HG02588 (cell line): ENCODE results near the gene CCDC160.
"Not testable (repeated sequence)": the region's sequence is repeated elsewhere in the genome, so short reads cannot be mapped to it uniquely, and the experiment has no call there.

Source experiments
- ATAC-seq: cut with Tn5 transposase; IDR thresholded peaks from one replicate; pipeline ENCODE4 v1.9.1; 2021; ENCODE audit warnings: mild to moderate bottlenecking, moderate library complexity; ENCODE audit not compliant: unreplicated experiment

The CCDC160 gene

GRCh38 chrX:134236626-134237614 is at the start of gene CCDC160:
CCDC160 (plus strand) TSS chrX:134237182; CDS start chrX:134244801, 7,619 bp downstream.
- peak; percentile 79 for ATAC-seq

DNA sequence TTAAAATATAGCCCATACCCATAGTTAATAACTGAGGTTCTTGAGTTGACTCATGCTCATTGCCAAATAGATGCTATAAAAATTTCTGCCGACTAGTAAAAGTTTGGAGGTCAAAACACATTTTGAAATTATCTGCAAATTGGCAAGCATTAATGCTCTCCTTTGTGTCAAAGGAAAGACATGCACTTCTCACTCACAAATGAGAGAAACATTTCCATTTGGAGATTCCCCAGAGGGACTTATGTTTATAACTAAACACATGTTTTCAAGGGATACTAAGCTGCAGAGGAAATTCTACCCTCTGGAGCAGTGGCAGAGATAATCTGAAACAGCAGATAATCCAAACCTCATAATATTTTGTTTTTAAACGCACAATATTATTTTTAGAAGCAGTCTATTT is 45.7 kb upstream of the CCDC160 start:
- ATAC-seq, result no peak

DNA sequence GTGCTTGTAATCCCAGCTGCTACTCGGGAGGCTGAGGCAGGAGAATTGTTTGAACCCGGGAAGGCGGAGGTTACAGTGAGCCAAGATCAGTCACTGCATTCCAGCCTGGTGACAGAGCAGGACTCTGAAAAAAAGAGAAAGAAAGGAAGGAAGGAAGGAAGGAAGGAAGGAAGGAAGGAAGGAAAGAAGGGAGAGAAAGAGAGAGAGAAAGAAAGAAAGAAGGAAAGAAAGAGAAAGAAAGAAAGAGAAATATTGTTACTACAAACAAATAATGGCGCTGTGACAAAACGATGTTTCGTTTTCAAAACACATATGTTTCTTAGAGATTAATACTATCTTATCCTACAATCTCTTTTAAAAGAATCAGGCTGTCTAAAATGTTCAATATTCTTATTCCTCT is 42.1 kb upstream of the CCDC160 start:
- no peak for ATAC-seq

GRCh38 chrX:134202561-134202960 is 34.4 kb upstream of the CCDC160 start:
- ATAC-seq, result no peak

GRCh38 chrX:134206221-134206620 is 30.8 kb upstream of the CCDC160 start:
- no peak for ATAC-seq

DNA sequence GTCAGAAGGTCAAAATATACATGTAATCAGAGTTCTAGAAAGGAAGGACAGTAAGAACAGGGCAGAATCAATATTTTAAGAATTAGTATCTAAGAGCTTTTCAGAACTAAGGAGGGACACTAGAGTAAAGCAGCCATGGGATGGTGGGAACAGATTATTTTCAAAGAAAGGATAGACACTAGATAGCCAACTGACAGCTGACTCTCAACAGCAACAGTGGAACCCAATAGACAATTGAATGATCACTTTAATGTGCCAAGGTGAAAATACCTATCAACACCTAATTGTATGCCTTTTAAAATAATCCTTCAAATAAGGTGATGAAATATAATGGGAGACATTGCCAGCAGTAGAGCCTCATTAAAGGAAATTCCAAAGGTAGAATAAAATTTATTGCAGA is 26.5 kb upstream of the CCDC160 start:
- no peak for ATAC-seq

DNA sequence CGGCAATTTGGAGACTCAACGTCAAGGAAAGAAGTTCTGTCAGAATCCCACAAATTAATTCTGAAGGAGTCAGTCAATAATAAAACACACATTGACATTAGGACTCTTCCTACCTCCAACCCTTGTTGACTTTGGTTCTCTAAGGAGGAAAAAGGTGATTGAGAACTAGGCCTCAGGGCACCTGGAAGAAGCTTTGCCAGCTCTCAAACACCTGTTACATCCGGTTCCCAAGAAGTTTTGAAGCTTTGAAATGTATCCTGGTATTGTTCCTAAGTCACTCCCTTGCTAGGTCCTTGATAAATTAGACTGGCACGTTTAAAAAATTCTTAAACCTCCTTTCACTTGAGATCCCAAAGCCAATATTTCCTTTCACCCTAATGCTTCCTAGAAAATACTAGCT is 1.7 kb upstream of the CCDC160 start:
- no peak for ATAC-seq

DNA sequence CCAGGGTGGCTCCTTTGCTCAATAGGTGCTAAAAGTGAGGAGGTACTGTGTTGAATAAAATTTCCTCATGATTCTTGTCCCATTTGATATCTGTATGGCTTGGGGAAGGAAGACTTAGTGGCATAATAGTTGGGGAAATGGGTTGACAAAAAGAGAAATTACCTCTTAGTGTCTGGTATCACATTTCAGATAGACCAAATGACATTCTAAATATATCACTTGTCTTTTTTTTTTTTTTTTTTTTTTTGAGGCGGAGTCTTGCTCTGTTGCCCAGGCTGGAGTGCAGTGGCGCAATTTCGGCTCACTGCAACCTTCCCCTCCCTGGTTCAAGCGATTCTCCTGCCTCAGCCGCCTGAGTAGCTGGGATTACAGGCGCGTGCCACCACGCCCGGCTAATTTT is 1.2 kb downstream of the CCDC160 start:
- not testable (repeated sequence) for ATAC-seq

DNA sequence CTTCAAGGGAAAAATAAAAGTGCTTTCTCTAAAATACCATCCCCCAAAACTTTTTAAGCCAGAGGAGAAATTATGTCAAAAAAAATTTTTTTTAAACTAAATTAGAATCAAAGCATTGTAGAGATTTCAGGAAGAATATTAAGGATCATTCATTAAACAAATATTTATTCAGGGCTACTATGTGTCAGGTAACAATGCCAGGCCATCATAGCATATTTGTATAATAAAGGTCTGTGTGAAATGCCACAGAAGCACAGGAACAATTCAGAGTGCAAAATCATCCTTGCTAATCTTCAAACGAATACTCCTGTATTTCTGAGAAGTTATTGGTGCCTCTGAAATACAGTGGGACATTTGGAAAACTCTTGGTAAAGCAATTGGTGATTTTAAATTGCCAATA is 2.0 kb downstream of the CCDC160 start:
- no peak for ATAC-seq

GRCh38 chrX:134240209-134240608 is 3.2 kb downstream of the CCDC160 start:
- ATAC-seq, result no peak

- ATAC-seq, result no peak
These were observed 5.1 kb downstream of the CCDC160 start for GRCh38 chrX:134241960-134242619.

DNA sequence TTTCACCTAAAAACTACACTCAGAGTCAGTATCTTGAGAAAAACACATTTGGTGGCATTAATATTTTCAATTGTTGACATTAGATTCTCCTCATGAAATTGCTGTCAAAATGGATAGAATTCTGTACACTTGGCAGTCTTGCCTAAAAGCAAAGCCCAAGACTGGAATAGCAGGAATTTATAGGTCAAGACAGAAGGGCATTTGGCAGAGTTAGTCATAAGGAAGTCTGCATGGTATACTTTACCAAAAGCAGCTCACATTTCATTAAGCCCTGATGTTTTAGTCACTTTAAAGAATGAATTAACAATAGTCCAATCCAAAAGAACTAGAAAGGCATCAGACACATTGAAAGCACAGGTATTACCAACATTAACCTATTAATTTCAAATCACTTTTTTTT is 7.1 kb downstream of the CCDC160 start:
- no peak for ATAC-seq

DNA sequence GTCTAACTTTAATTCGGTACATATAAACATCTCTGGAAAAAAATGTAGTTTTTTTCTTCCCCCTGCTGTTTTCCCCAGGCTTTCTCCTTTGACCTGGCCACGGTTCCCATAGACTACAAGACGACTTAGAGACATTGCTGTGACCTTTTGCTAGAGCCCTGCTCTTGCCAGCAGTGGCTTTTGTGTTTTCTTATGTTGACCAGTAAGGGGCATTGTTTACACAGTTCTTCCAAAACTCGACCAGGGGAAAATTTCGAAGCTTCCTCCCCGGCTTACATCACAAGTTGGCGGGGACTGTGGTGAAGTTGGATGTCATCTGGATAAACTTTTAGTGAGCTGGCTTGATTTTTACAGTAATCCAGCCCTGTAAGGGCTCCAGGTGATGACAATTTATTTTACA is 9.3 kb downstream of the CCDC160 start:
- no peak for ATAC-seq

DNA sequence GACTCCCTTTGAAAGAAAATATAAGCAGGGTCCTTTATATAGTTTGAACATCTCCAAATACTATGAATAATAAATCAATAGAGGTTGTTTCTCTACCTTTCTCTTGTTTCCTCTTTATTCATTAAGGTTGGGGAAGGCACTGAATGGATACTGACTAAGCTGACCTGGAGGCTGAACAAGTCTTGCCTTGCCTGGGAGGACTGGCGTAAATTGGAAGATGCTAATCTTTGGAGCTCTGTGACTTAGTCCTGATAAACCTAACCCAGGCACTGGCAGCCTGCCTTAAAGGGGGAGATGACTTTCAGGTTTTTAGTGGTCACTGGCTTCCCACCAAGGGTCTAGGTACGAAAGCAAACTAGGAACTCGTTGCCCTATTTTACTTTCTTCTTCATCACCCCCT is 10.5 kb downstream of the CCDC160 start:
- no peak for ATAC-seq

- no peak for ATAC-seq
These were observed 12.3 kb downstream of the CCDC160 start for GRCh38 chrX:134249241-134249640.

- ATAC-seq, result no peak
These were observed 14.3 kb downstream of the CCDC160 start for GRCh38 chrX:134251241-134251640.

DNA sequence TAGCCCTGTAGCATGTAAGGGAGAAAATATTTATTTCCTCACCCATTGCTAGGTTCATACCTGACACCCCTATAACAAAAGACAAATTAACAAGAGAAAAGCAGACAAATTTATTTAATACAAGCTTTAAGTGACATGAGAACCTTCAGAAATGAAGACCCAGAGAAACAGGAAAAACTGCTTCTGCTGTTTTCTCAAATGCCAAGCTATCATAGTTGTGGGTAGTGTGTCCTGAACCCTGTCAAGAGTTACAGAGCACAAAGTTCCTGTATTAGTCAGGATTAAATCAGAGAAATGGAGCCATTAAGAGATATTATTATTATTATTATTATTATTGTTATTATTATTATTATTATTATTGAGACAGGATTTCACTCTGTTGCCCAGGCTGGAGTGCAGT is 17.5 kb downstream of the CCDC160 start:
- no peak for ATAC-seq

GRCh38 chrX:134255555-134255954 is 18.6 kb downstream of the CCDC160 start:
- no peak for ATAC-seq

DNA sequence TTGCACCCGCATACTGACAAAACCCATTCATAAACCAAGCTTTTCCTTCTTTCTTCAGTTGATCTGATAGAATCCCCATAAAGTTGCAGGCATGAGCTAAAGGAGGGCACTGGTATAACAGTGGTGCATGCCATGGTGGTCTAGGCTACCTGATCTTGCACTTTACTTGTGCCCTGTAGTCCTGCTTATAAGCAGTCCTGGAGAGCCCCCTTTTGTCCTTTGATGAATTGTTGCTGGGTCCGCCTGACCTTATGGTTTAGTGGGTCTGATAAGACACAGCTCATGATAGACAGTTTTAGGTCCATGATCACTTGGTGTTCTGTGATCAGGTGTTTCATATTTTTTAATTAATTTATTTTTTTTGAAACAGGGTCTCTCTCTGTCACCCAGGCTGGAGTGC is 19.7 kb downstream of the CCDC160 start:
- ATAC-seq, result no peak

DNA sequence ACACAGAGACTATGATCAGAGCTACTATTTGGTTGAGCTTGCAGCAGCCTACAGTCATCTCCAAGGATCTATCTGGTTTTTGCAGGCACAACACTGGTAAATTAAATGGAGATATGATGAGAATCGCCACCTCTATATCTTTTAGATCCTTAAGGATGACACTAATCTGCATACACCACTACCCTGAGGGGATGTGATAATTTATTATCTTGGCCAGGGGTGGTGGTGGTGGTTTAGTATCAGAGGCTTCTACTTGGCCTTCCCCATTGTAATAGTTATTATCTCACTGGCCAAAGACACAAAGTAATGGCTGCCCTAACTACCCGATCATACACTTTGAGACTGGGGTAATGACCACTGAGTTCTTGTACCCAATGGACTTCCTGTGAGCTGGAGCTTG is 21.2 kb downstream of the CCDC160 start:
- no peak for ATAC-seq

DNA sequence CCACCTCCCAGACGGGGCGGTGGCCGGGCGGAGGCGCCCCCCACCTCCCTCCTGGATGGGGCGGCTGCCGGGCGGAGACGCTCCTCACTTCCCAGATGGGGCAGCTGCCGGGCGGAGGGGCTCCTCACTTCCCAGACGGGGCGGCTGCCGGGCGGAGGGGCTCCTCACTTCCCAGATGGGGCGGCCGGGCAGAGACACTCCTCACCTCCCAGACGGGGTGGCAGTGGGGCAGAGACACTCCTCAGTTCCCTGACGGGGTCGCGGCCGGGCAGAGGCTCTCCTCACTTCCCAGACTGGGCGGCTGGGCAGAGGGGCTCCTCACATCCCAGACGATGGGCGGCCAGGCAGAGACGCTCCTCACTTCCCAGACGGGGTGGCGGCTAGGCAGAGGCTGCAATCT is 49.0 kb downstream of the CCDC160 start:
- not testable (repeated sequence) for ATAC-seq

DNA sequence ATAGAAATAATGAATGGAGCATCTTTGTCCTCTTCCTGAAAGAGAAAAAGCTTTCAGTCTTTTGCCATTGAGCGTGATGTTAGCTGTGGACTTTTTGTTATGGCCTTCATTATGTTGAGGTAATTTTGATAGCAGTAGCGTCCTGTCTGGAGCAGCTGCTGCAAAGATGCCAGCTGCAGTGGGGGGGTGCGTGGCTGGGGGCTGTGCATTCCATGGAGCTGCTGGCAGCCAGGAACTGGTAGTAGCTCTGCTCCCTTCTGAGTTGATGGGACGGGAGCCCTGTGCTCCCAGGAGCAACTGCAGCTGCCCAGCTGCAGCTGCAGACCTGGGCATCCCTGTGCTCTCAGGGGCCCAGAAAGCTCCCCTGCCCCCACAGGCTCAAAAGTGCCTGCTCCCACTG is 50.4 kb downstream of the CCDC160 start:
- no peak for ATAC-seq
